ENCODE data around the gene KLK3. TPM values are rescaled to one million over a fixed set of nuclear protein-coding genes. Genes with fewer than 3 reads are reported as not detected.

KLK3 gene
- total RNA-seq, 1 experiment from 2014 or later: not detected

DNA sequence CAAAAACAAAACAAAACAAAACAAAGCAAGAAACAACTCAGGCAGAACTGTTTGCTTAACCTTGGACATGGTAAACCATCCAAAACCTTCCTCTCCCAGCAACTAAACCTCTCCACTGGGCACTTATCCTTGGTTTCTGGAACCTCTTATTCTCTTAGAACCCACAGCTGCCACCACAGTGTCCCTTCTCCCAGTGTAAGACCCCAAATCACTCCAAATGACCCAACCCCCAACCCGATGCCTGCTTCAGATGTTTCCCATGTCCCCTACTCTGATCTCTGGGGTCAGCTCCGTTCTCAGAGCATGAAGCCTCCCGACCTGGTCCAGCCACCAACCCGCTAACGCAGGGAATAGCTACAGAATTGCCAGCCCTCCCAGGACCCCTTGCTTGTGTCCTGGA lies 19.5 kb downstream of the KLK3 start:
- H3K4me1 ChIP-seq (ENCODE audit: control insufficient read depth, insufficient read depth, low read length): no peaks in the 10 kb centered on the region
- no peak for TF ChIP-seq POLR2AphosphoS5 (IDR thresholded peaks at IDR 0.05; ENCODE audit: low read depth, low read length)
- TF ChIP-seq, protein P1, sequence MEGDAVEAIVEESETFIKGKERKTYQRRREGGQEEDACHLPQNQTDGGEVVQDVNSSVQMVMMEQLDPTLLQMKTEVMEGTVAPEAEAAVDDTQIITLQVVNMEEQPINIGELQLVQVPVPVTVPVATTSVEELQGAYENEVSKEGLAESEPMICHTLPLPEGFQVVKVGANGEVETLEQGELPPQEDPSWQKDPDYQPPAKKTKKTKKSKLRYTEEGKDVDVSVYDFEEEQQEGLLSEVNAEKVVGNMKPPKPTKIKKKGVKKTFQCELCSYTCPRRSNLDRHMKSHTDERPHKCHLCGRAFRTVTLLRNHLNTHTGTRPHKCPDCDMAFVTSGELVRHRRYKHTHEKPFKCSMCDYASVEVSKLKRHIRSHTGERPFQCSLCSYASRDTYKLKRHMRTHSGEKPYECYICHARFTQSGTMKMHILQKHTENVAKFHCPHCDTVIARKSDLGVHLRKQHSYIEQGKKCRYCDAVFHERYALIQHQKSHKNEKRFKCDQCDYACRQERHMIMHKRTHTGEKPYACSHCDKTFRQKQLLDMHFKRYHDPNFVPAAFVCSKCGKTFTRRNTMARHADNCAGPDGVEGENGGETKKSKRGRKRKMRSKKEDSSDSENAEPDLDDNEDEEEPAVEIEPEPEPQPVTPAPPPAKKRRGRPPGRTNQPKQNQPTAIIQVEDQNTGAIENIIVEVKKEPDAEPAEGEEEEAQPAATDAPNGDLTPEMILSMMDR (IDR thresholded peaks at IDR 0.05): no peak
- TF ChIP-seq SIN3A (IDR thresholded peaks at IDR 0.05; ENCODE audit: borderline replicate concordance, insufficient read depth, low read depth, low read length): no peak
- TF ChIP-seq, protein P2, sequence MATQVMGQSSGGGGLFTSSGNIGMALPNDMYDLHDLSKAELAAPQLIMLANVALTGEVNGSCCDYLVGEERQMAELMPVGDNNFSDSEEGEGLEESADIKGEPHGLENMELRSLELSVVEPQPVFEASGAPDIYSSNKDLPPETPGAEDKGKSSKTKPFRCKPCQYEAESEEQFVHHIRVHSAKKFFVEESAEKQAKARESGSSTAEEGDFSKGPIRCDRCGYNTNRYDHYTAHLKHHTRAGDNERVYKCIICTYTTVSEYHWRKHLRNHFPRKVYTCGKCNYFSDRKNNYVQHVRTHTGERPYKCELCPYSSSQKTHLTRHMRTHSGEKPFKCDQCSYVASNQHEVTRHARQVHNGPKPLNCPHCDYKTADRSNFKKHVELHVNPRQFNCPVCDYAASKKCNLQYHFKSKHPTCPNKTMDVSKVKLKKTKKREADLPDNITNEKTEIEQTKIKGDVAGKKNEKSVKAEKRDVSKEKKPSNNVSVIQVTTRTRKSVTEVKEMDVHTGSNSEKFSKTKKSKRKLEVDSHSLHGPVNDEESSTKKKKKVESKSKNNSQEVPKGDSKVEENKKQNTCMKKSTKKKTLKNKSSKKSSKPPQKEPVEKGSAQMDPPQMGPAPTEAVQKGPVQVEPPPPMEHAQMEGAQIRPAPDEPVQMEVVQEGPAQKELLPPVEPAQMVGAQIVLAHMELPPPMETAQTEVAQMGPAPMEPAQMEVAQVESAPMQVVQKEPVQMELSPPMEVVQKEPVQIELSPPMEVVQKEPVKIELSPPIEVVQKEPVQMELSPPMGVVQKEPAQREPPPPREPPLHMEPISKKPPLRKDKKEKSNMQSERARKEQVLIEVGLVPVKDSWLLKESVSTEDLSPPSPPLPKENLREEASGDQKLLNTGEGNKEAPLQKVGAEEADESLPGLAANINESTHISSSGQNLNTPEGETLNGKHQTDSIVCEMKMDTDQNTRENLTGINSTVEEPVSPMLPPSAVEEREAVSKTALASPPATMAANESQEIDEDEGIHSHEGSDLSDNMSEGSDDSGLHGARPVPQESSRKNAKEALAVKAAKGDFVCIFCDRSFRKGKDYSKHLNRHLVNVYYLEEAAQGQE (IDR thresholded peaks at IDR 0.05; ENCODE audit: insufficient read depth in 1 of 2, low read depth in 2 of 2, low read length in 1 of 2): no peak
- no peak for TF ChIP-seq TCF7L2 (IDR thresholded peaks at IDR 0.05; ENCODE audit: low read depth, low read length)
- H3K4me3 ChIP-seq (ENCODE audit: low read depth in 2 of 2, low read length in 2 of 2): no peak overlapping the region
- ATAC-seq (no peak), DNase-seq (ENCODE audit: low read depth, low spot score) (no peak)
- ChIA-PET POLR2A (no interaction called here), CTCF (no interaction called here)
- no TSS peak for BruUV-seq (replicated peaks)
- H3K36me3 ChIP-seq (ENCODE audit: control insufficient read depth, insufficient read depth, low read length): no peaks in the 10 kb centered on the region
- in situ Hi-C loops (cut with HindIII; ENCODE audit: low pct_unique_long_range_greater_than_20kb, low sequenced_read_pairs) (no loop called here), intact Hi-C loops (cut with micrococcal nuclease; ENCODE audit: unreplicated experiment) (no loop called here)
- no peaks in the 10 kb centered on the region for H3K9me3 ChIP-seq (ENCODE audit: control insufficient read depth, insufficient read depth, low read depth, low read length)
- peaks cover 3% of the 10 kb centered on the region; the same call in 1 of the 2 replicates for H3K27me3 ChIP-seq (ENCODE audit: control insufficient read depth, insufficient read depth, low read length)
- no peak overlapping the region for H3K27ac ChIP-seq (ENCODE audit: low read length)

DNA sequence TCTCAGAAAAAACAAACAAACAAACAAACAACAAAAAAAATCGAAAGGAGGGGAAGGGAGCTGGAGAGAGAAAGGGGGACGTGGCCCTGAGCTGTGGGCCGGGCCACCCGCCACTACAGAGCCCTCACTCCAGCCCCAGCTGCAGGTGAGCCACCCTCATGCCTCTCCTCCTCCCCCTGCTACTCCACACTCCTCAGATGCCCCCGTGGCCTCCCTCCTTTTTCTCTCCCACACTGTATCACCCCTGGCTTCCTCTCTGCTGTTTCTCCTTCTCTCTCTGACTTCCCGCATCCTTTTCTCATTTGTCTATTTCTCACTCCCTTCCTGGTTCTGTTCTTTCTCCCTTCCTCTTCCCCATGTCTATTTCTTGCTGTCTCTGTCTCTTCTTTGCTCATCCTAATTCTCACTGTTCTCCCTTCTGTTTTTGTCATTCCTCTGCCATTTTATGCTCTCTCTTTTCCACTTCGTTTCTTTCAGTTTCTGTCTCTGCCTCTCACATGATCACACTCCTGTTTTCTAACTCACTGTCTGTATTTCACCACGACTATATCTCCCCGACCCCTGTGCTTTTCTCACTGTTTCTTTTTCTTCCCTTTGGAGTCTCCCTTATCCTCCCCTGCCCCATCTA lies 21.2 kb downstream of the KLK3 start:
- Histone ChIP-seq H3K4me3 (ENCODE audit: low read depth in 2 of 2, low read length in 2 of 2) (no peak overlapping the region), H3K27me3 (ENCODE audit: control insufficient read depth, insufficient read depth, low read length) (peaks cover 5% of the 10 kb centered on the region; the same call in 1 of the 2 replicates), H3K36me3 (ENCODE audit: control insufficient read depth, insufficient read depth, low read length) (no peaks in the 10 kb centered on the region), H3K9me3 (ENCODE audit: control insufficient read depth, insufficient read depth, low read depth, low read length) (no peaks in the 10 kb centered on the region), H3K4me1 (ENCODE audit: control insufficient read depth, insufficient read depth, low read length) (no peaks in the 10 kb centered on the region), H3K27ac (ENCODE audit: low read length) (no peak overlapping the region)
- TF ChIP-seq SIN3A (IDR thresholded peaks at IDR 0.05; ENCODE audit: borderline replicate concordance, insufficient read depth, low read depth, low read length): no peak
- TF ChIP-seq POLR2AphosphoS5 (IDR thresholded peaks at IDR 0.05; ENCODE audit: low read depth, low read length): no peak
- no peak for TF ChIP-seq TCF7L2 (IDR thresholded peaks at IDR 0.05; ENCODE audit: low read depth, low read length)
- TF ChIP-seq, protein P1 (IDR thresholded peaks at IDR 0.05): no peak
- no peak for ATAC-seq
- intact Hi-C loops (cut with micrococcal nuclease; ENCODE audit: unreplicated experiment) (no loop called here), in situ Hi-C loops (cut with HindIII; ENCODE audit: low pct_unique_long_range_greater_than_20kb, low sequenced_read_pairs) (no loop called here)
- ChIA-PET CTCF (no interaction called here), POLR2A (no interaction called here)
- DNase-seq (ENCODE audit: low read depth, low spot score): no peak
- no TSS peak for BruUV-seq (replicated peaks)
